Measurements from ENCODE around the gene C15orf39.
"Not testable (repeated sequence)": the region's sequence is repeated elsewhere in the genome, so short reads cannot be mapped to it uniquely, and the experiment has no call there.

The C15orf39 gene

DNA sequence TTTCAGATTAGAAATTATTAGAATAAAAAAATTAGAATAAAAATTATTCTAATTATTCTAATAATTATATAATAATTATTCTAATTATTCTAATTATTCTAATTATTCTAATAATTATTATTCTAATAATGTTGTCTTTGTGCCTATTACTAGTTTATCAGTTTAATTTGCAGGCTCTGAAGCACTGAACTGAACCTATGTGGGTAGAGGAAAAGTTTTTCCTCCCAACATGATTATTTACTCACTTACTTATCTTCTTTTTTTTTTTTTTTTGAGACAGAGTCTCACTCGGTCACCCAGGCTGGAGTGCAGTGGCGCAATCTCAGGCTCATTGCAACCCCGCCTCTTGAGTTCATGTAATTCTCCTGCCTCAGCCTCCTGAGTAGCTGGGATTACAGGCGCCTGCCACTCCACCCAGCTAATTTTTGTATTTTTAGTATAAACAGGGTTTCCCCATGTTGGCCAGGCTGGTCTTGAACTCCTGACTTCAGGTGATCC is 39.7 kb upstream of the C15orf39 start:
- no peak overlapping the region for H3K4me3 ChIP-seq (ENCODE audit: extremely low read depth, insufficient read depth, low read length, poor library complexity, severe bottlenecking)
- 84 to 91% methylated on average over 3 to 4 of the region's 4 CpGs for WGBS, 2 experiments (ENCODE audit: insufficient coverage in 2 of 2)
- H3K9me3 ChIP-seq (ENCODE audit: control insufficient read depth, low read length), result peaks cover 3% of the 10 kb centered on the region
- H3K36me3 ChIP-seq (ENCODE audit: control insufficient read depth, insufficient read depth, low read length), result no peaks in the 10 kb centered on the region
- no peak overlapping the region for H3K27ac ChIP-seq (ENCODE audit: low read depth, low read length, severe bottlenecking)
- H3K4me1 ChIP-seq (ENCODE audit: control insufficient read depth, insufficient read depth, low read length, poor library complexity, severe bottlenecking), result peaks cover 3% of the 10 kb centered on the region

DNA sequence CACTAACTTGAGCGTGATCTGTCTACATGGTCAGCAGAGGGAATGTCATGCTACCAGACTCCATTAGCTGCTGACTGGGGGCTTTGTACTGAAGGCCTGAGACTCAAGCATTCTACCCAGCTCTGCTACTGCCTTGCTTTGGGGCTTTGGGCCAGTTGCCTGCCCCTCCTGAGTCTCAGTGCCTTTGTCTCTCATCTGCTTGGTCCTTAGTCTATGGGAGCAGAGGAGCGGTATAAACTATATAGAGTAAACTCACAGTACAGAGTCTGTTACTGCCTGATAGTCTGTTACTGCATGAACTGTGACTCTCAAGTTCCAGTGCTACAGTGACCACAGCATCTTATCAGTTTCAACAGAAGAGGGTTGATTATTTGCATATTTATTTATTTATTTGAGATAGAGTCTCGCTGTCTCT is 38.5 kb upstream of the C15orf39 start:
- Histone ChIP-seq H3K36me3 (ENCODE audit: control insufficient read depth, insufficient read depth, low read length) (no peaks in the 10 kb centered on the region), H3K9me3 (ENCODE audit: control insufficient read depth, low read length) (peaks cover 10% of the 10 kb centered on the region), H3K4me1 (ENCODE audit: control insufficient read depth, insufficient read depth, low read length, poor library complexity, severe bottlenecking) (peaks cover 5% of the 10 kb centered on the region), H3K4me3 (ENCODE audit: extremely low read depth, insufficient read depth, low read length, poor library complexity, severe bottlenecking) (no peak overlapping the region), H3K27ac (ENCODE audit: low read depth, low read length, severe bottlenecking) (no peak overlapping the region)
- WGBS, 2 experiments (ENCODE audit: insufficient coverage in 2 of 2), result 100% methylated on average over 1 to 2 of the region's 3 CpGs

DNA sequence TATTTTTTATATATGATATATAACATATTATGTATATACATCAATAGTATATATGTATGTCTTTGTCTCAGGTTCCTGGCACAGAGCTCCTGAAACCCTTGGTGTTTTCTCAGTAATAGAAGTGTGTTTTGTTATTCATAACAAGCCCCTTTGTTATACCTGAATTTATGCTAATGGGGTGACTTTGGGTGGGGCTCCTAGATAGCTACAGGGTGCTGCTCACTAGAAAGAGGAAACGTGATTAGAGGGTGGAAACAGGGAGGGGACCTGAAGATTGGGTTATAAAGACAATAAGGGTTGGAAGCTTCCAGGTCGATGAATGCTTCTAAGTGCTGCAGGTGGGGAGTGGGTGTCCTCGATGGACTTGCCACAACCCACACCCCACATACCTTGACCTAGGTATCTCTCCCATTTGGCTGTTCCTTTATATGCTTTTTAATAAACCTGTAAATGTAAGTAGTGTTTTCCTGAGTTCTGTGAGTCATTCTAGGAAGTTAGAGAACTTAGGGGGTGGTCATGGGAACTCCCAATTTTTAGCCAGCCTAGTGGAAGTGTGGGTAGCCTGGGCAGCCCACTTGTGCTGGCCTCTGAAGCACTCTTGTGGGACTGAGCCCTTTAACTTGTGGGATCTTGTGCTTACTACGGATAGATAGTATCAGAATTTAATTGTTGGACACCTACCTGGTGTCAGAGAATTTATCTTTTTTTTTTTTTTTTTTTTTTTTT is 36.9 kb upstream of the C15orf39 start:
- no peaks in the 10 kb centered on the region for H3K36me3 ChIP-seq (ENCODE audit: control insufficient read depth, insufficient read depth, low read length)
- peaks cover 24% of the 10 kb centered on the region for H3K9me3 ChIP-seq (ENCODE audit: control insufficient read depth, low read length)
- H3K27ac ChIP-seq (ENCODE audit: low read depth, low read length, severe bottlenecking), result no peak overlapping the region
- no peak overlapping the region for H3K4me3 ChIP-seq (ENCODE audit: extremely low read depth, insufficient read depth, low read length, poor library complexity, severe bottlenecking)
- 50% methylated on average over 1 of the region's 4 CpGs for WGBS, 2 experiments (ENCODE audit: insufficient coverage in 2 of 2)
- H3K4me1 ChIP-seq (ENCODE audit: control insufficient read depth, insufficient read depth, low read length, poor library complexity, severe bottlenecking), result peaks cover 7% of the 10 kb centered on the region

DNA sequence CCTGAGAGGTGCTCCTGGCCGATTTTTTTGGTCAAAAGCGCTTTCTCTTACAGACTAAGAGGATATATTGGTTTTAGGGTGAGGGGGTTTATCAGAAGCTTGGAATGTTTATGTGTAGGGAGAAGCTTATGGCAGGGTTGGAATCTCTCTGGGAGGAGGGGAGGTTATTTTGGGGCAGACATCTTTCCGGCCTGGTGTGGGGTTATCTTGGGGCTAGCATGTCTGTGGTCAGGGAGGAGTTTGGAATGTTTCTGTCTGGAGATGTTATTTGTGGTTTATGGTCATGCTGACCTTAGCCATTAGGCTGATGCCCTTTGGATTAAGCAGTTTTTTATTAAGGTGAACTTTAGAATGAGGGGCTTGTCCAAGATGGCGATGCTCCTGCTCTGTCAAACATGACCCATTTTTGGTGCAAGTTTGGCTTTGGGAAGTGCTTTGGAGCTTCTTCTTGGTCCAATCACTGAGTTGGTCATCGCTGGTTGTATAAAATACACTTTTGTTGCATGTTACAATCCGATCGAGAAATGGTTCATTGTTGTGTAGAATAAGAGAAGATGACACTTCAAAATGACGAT is 35.1 kb upstream of the C15orf39 start:
- H3K4me3 ChIP-seq (ENCODE audit: extremely low read depth, insufficient read depth, low read length, poor library complexity, severe bottlenecking); H3K27ac ChIP-seq (ENCODE audit: low read depth, low read length, severe bottlenecking); H3K36me3 ChIP-seq (ENCODE audit: control insufficient read depth, insufficient read depth, low read length): not testable (repeated sequence)
- peaks cover 15% of the 10 kb centered on the region for H3K4me1 ChIP-seq (ENCODE audit: control insufficient read depth, insufficient read depth, low read length, poor library complexity, severe bottlenecking)
- H3K9me3 ChIP-seq (ENCODE audit: control insufficient read depth, low read length), result peaks cover 26% of the 10 kb centered on the region
- 88 to 100% methylated on average over 4 to 7 of the region's 8 CpGs for whole genome bisulfite sequencing, 2 experiments (ENCODE audit: insufficient coverage in 2 of 2)

GRCh38 chr15:75167588-75168350 is 33.9 kb upstream of the C15orf39 start:
- peaks cover 21% of the 10 kb centered on the region for H3K4me1 ChIP-seq (ENCODE audit: control insufficient read depth, insufficient read depth, low read length, poor library complexity, severe bottlenecking)
- 90 to 94% methylated on average over 3 of the region's 5 CpGs for WGBS, 2 experiments (ENCODE audit: insufficient coverage in 2 of 2)
- no peak overlapping the region for H3K27ac ChIP-seq (ENCODE audit: low read depth, low read length, severe bottlenecking)
- H3K9me3 ChIP-seq (ENCODE audit: control insufficient read depth, low read length), result peaks cover 26% of the 10 kb centered on the region
- no peak overlapping the region for H3K4me3 ChIP-seq (ENCODE audit: extremely low read depth, insufficient read depth, low read length, poor library complexity, severe bottlenecking)
- H3K36me3 ChIP-seq (ENCODE audit: control insufficient read depth, insufficient read depth, low read length), result no peaks in the 10 kb centered on the region

DNA sequence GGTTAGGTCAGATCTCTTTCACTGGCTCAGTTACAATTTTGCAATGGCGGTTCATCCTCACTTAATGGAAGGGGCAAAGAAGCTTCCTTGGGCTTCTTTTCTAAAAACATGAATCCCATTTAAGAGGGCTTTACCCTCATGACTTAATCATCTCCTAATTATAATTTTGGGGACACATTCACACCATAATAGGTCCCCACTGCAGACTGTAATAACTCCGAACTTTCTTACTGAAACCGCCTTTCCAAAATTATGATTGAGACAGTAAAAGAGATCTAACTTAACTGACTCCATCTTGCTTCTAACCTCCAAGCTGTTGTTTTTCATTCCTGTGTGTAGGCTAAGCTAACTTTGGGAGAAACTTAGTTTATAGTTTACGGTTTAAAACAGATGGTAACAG is 33.3 kb upstream of the C15orf39 start:
- Histone ChIP-seq H3K27ac (ENCODE audit: low read depth, low read length, severe bottlenecking) (no peak overlapping the region), H3K36me3 (ENCODE audit: control insufficient read depth, insufficient read depth, low read length) (no peaks in the 10 kb centered on the region), H3K9me3 (ENCODE audit: control insufficient read depth, low read length) (peaks cover 26% of the 10 kb centered on the region), H3K4me3 (ENCODE audit: extremely low read depth, insufficient read depth, low read length, poor library complexity, severe bottlenecking) (no peak overlapping the region), H3K4me1 (ENCODE audit: control insufficient read depth, insufficient read depth, low read length, poor library complexity, severe bottlenecking) (peaks cover 21% of the 10 kb centered on the region)
- 100% methylated on average over 1 to 3 of the region's 4 CpGs for WGBS, 2 experiments (ENCODE audit: insufficient coverage in 2 of 2)

DNA sequence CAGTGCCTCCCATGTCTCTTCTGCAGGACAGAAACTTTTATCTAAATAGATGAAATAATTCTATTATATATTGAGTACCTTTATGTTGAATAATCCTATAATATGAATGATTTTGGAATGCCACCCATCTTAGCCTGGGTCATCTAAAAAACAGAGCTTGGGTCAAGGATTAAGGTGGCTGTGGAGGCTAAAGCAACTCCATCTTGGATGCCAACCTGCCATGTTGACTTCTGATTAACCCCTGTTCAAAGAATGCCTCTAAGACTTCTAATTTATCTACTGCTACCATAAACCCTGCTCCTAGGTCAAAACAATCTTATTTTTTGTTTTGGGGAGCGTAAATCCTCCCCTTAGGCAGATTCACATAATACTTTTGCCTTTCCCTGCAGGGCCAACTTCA is 31.5 kb upstream of the C15orf39 start:
- 100% methylated on average over 1 of the region's 1 CpG; no CpG with 5 or more reads in 1 of the 2 experiments for WGBS, 2 experiments (ENCODE audit: insufficient coverage in 2 of 2)
- Histone ChIP-seq H3K4me3 (ENCODE audit: extremely low read depth, insufficient read depth, low read length, poor library complexity, severe bottlenecking) (no peak overlapping the region), H3K27ac (ENCODE audit: low read depth, low read length, severe bottlenecking) (no peak overlapping the region), H3K4me1 (ENCODE audit: control insufficient read depth, insufficient read depth, low read length, poor library complexity, severe bottlenecking) (peaks cover 21% of the 10 kb centered on the region), H3K36me3 (ENCODE audit: control insufficient read depth, insufficient read depth, low read length) (no peaks in the 10 kb centered on the region), H3K9me3 (ENCODE audit: control insufficient read depth, low read length) (peaks cover 26% of the 10 kb centered on the region)

GRCh38 chr15:75170711-75171341 is 30.9 kb upstream of the C15orf39 start:
- WGBS, 2 experiments (ENCODE audit: insufficient coverage in 2 of 2), result 88 to 98% methylated on average over 2 to 5 of the region's 6 CpGs
- Histone ChIP-seq H3K4me3 (ENCODE audit: extremely low read depth, insufficient read depth, low read length, poor library complexity, severe bottlenecking) (no peak overlapping the region), H3K36me3 (ENCODE audit: control insufficient read depth, insufficient read depth, low read length) (no peaks in the 10 kb centered on the region), H3K27ac (ENCODE audit: low read depth, low read length, severe bottlenecking) (no peak overlapping the region), H3K9me3 (ENCODE audit: control insufficient read depth, low read length) (peaks cover 24% of the 10 kb centered on the region), H3K4me1 (ENCODE audit: control insufficient read depth, insufficient read depth, low read length, poor library complexity, severe bottlenecking) (peaks cover 21% of the 10 kb centered on the region)

- no peak overlapping the region for H3K27ac ChIP-seq (ENCODE audit: low read depth, low read length, severe bottlenecking)
- H3K9me3 ChIP-seq (ENCODE audit: control insufficient read depth, low read length), result peaks cover 23% of the 10 kb centered on the region
- H3K4me3 ChIP-seq (ENCODE audit: extremely low read depth, insufficient read depth, low read length, poor library complexity, severe bottlenecking), result no peak overlapping the region
- 79 to 93% methylated on average over 3 to 4 of the region's 5 CpGs for WGBS, 2 experiments (ENCODE audit: insufficient coverage in 2 of 2)
- H3K4me1 ChIP-seq (ENCODE audit: control insufficient read depth, insufficient read depth, low read length, poor library complexity, severe bottlenecking), result peaks cover 21% of the 10 kb centered on the region
- H3K36me3 ChIP-seq (ENCODE audit: control insufficient read depth, insufficient read depth, low read length), result no peaks in the 10 kb centered on the region
Observed at GRCh38 chr15:75171408-75171807, 30.3 kb upstream of the C15orf39 start.

DNA sequence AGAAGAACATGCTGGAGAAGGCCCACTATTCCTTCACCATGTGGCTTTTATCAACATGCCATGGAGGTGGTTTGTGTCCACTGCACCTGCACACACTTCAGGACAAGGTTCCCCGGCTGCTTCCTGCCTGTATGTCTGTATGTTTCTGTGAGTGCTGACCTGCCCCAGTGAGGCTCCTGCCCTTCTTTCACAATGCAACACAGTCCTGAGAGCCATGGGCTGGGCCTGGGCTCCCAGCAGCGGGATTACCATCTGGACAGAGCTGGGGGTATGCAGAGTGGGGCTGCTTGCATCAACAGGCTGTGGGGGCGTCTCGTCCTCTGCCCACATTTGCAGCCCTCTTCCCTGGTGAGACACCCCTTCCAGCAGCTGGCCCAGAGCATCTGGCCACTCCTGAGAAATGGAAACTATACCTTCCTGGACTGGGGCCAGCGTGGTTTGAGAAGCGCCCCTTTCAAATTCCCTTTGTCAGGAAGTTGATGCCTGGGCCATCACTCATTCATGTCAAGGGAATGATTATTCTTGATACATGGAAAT is 29.3 kb upstream of the C15orf39 start:
- peaks cover 23% of the 10 kb centered on the region for H3K9me3 ChIP-seq (ENCODE audit: control insufficient read depth, low read length)
- peaks cover 21% of the 10 kb centered on the region for H3K4me1 ChIP-seq (ENCODE audit: control insufficient read depth, insufficient read depth, low read length, poor library complexity, severe bottlenecking)
- 88 to 89% methylated on average over 1 to 5 of the region's 6 CpGs for WGBS, 2 experiments (ENCODE audit: insufficient coverage in 2 of 2)
- H3K27ac ChIP-seq (ENCODE audit: low read depth, low read length, severe bottlenecking), result no peak overlapping the region
- no peak overlapping the region for H3K4me3 ChIP-seq (ENCODE audit: extremely low read depth, insufficient read depth, low read length, poor library complexity, severe bottlenecking)
- no peaks in the 10 kb centered on the region for H3K36me3 ChIP-seq (ENCODE audit: control insufficient read depth, insufficient read depth, low read length)
